GM12801 (cell line): ENCODE measurements around the gene ATF7IP2.

Experiments used
- TF ChIP-seq, protein P1 (sequence below): IDR thresholded peaks from one replicate; pipeline ENCODE4 v1.5.1; 2011; ENCODE audit warnings: control low read depth; ENCODE audit not compliant: insufficient read length; ENCODE audit errors: extremely low read depth

The ATF7IP2 gene

DNA sequence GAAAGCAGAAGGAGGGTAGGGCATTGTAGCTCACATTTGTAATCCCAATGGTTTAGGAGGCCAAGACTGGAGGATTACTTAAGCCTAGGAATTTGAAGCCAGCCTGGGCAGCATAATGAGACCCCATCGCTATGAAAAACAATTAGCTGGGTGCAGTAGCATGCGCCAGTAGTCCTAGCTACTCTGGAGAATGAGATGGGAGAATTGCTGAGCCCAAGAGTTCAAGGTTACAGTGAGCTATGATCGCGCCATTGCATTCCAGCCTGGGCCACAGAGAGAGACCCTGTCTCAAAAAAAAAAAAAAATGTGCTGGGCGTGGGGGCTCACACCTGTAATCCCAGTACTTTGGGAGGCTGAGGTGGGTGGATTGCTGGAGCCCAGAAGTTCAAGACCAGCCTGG, 5.0 kb downstream of the ATF7IP2 start:
- TF ChIP-seq, protein P1, sequence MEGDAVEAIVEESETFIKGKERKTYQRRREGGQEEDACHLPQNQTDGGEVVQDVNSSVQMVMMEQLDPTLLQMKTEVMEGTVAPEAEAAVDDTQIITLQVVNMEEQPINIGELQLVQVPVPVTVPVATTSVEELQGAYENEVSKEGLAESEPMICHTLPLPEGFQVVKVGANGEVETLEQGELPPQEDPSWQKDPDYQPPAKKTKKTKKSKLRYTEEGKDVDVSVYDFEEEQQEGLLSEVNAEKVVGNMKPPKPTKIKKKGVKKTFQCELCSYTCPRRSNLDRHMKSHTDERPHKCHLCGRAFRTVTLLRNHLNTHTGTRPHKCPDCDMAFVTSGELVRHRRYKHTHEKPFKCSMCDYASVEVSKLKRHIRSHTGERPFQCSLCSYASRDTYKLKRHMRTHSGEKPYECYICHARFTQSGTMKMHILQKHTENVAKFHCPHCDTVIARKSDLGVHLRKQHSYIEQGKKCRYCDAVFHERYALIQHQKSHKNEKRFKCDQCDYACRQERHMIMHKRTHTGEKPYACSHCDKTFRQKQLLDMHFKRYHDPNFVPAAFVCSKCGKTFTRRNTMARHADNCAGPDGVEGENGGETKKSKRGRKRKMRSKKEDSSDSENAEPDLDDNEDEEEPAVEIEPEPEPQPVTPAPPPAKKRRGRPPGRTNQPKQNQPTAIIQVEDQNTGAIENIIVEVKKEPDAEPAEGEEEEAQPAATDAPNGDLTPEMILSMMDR: no peak

DNA sequence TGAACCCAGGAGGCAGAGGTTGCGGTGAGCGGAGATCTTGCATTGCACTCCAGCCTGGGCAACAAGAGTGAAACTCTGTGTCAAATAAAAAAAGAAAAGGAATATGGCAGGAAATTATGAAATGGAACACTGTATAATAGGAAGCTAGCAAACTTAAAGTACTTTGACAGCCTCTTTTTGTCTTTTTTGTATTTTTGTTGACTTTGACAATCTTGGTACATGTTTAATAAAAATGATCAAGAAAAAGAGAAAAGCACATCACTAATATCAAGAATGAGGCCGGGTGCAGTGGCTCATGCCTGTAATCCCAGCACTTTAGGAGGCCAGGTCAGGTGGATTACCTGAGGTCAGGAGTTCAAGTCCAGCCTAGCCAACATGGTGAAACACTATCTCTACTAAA, 5.5 kb downstream of the ATF7IP2 start:
- TF ChIP-seq, protein P1: no peak

DNA sequence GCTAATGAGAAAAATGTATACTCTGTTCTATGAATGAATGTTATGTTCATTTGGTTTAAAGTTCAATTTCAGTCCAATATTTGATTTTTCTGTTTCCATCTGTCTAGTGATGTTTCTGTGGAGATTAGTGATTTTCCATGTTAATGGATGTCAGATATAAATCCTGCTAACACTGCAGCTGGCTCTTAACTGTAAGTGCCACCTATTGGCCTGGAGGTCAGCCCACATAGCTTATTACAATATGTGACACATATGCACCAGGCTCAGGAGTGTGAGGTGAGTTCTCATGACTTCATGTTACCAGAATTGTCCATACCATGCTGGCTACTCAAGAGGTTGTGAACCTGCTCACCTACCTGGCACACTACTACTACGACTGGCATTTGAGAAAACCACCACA, 17.1 kb downstream of the ATF7IP2 start:
- TF ChIP-seq, protein P1: no peak

DNA sequence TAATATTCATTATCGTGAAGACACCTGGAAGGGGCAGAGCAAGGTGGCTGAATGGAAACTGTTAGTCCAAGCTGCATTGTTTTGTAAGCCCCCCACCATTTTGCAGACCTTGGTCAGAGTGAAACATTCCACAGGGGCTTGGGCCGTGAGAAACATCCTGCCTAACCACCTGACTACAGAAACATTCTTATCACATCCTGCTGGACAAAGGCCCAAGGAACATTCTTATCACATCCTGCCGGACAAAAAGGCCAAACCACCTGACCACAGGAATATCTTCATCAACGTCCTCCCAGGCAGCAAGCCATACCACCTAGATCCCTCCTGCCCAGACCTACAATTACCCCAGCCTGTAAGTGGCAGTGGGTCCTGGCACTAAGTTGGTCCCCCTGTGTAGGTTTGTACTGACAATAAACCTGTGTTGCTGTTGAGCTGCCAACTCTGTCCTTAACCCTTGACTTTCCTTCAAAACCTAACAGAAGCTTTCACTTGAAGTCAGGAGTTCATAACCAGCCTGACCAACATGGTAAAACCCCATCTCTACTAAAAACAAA, 19.6 kb downstream of the ATF7IP2 start:
- TF ChIP-seq, protein P1: no peak

DNA sequence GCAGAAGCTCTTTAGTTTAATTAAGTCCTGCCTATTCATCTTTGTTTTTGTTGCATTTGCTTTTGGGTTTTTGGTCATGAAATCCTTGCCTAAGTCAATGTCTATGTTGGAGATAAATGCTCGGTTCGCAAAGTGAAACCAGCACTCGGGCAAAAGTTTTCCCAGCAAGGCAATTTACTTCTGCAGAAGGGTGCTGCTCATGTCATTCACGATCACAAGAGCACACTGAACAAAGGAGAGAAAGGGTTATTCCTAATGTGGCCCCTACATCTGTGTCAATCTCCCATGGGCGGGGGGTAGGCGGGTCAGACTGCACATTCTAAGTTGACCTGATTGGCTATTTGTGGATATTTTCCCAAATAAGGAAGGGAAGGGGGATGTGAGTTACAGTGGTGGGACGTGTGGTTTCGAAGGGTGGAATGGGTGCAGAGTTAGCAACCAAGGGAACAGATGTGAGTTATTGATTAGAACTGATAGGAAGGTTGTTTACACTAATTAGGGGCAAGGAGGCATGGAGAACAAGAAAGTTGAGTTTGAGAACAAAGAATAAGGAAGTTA, 23.0 kb downstream of the ATF7IP2 start:
- TF ChIP-seq, protein P1: no peak

DNA sequence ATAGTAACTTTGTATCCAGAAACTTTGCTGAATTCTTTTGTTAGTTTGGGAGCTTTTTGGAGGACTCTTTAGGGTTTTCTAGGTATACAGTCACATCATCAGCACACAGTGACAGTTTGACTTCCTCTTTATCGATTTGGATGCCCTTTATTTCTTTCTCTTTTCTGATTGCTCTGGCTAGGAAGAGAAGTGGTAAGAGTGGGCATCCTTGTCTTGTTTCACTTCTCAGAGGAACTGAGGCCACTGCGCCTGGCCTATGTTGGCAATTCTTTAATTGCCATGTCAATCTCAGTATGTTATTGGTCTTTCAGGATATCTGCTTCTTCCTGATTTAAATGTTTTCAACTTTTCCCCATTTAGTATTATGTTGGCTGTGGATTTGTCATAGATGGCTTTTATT, 24.6 kb downstream of the ATF7IP2 start:
- TF ChIP-seq, protein P1: no peak

DNA sequence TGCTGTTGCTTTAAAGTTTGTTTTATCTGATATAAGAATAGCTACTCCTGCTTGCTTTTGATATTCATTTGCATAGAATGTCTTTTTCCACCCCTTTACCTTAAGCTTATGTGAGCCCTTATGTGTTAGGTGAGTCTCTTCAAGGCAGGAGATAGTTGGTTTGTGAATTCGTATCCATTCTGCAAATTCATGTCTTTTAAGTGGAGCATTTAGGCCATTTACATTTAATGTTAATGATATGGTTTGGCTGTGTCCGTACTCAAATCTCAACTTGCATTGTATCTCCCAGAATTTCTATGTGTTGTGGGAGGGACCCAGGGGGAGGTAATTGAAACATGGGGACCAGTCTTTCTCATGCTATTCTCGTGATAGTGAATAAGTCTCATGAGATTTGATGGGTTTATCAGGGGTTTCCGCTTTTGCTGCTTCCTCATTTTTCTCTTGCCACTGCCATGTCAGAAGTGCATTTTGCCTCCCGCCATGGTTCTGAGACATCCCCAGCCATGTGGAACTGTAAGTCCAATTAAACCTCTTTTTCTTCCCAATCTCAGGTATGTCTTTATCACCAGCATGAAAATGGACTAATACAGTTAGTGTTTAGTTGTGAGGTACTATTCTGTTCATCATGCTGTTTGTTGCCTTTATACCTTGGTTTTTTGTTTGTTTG, 27.2 kb downstream of the ATF7IP2 start:
- TF ChIP-seq, protein P1: no peak
